Aorta (tissue), 5 donors: ENCODE results near the gene CDH23. TPM values are rescaled to one million over a fixed set of nuclear protein-coding genes. Genes with fewer than 3 reads are reported as not detected.

Experiments
- ATAC-seq: fragments of 200-7000 bp; cut with Tn5 transposase; one replicate; pipeline ENCODE4 v1.9.1; 2022; ENCODE audit warnings: moderate library complexity; ENCODE audit not compliant: low FRiP score
- DNase-seq, 2 donors: peaks; one replicate each; pipeline ENCODE4 v3.0.0-alpha.2; 2020
- H3K27ac ChIP-seq, 2 donors: one replicate each; pipeline ENCODE4 v1.5.1; 2013; ENCODE audit warnings: low read length in 2 of 2, mild to moderate bottlenecking in 2 of 2, moderate library complexity in 2 of 2, control low read depth in 1 of 2, inconsistent platforms in 1 of 2, low read depth in 1 of 2
- H3K27me3 ChIP-seq, 2 donors: one replicate each; pipeline ENCODE4 v1.6.1; 2013; ENCODE audit warnings: control low read depth in 1 of 2, low read length in 1 of 2, mild to moderate bottlenecking in 1 of 2, moderate library complexity in 1 of 2; ENCODE audit not compliant: insufficient read depth in 2 of 2, control insufficient read depth in 1 of 2
- H3K36me3 ChIP-seq, 2 donors: one replicate each; pipeline ENCODE4 v1.6.1; 2013; ENCODE audit warnings: control low read depth in 1 of 2, low read length in 1 of 2, mild to moderate bottlenecking in 1 of 2; ENCODE audit not compliant: insufficient read depth in 2 of 2, control insufficient read depth in 1 of 2
- H3K4me1 ChIP-seq, 2 donors: one replicate each; pipeline ENCODE4 v1.6.1; 2013; ENCODE audit warnings: low read length in 2 of 2, control low read depth in 1 of 2, mild to moderate bottlenecking in 1 of 2, moderate library complexity in 1 of 2; ENCODE audit not compliant: insufficient read depth in 2 of 2, control insufficient read depth in 1 of 2
- H3K4me3 ChIP-seq, 2 donors: one replicate each; pipeline ENCODE4 v1.5.1; 2013; ENCODE audit warnings: low read length in 2 of 2, control low read depth in 1 of 2, mild to moderate bottlenecking in 1 of 2
- H3K9me3 ChIP-seq: one replicate; pipeline ENCODE4 v1.6.1; 2013; ENCODE audit warnings: mild to moderate bottlenecking, low read length; ENCODE audit not compliant: control insufficient read depth
- WGBS, 2 donors: extraction: QIAGEN DNeasy Blood & Tissue Kit; methylation state at CpG; one replicate each; pipeline ENCODE4 v1.1.7; 2013; 5-methylcytosine and 5-hydroxymethylcytosine counted together
- intact Hi-C, 2 donors: fragments of 100-400 bp; cut with DNase I; formaldehyde crosslinking; loops; one replicate each; pipeline versions ENCODE4 v1.14.2 to v1.15.0; 2022
- polyA plus RNA-seq, 2 donors: library from polyadenylated mRNA; stranded (reverse); fragments of 200-250 nt; gene quantifications; one replicate each; pipeline ENCODE4 v1.2.3, GENCODE V29; 2013
- total RNA-seq, 2 donors: library from RNA; stranded (reverse); fragmentation: NEBNext Ultra II Directional; extraction: Animal tissue kit (Norgen Biotek cat#: 25700); gene quantifications; one replicate each; pipeline ENCODE4 v1.2.1, GENCODE V29; 2021
- donor health status: healthy with polysubstance abuse.
- donor health status: Bipolar disorder and iron deficiency.
- donor health status: DM: no; HTN: no; CAD: no.
- donor health status: DM: no; HTN: no; CAD: no.
- donor health status: DM: yes; HTN: yes; CAD: no.

Gene CDH23
- total and polyA plus RNA-seq, 4 donors: 0.50 to 16.6 (median 7.3) TPM

DNA sequence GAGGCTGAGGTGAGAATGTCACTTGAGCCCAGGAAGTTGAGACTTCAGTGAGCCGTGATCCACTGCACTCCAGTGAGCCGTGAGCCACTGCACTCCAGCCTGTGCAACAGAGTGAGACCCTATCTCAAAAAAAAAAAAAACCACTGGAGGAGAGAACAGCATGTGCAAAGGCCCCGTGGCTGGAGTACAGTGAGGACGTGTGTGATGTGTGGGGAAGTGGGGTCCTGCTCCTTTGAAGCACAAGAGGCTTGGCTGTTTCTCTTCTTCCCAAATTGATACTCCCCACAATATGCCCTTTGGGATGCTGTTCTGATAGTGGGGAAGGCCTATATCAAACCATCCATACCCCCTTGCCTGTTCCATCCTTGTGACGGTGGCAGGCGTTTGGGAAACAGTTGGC, 254.7 kb downstream of the CDH23 start:
- Histone ChIP-seq H3K27me3 (no peaks in the 10 kb centered on the region), H3K4me3 (no peak overlapping the region), H3K4me1 (no peaks in the 10 kb centered on the region), H3K36me3 (no peaks in the 10 kb centered on the region), H3K27ac (no peak overlapping the region), H3K9me3 (no peaks in the 10 kb centered on the region)
- ATAC-seq (no peak), DNase-seq (no peak)
- 95 to 96% methylated on average over 6 of the region's 6 CpGs for WGBS, 2 donors
- intact Hi-C loops: no loop called here

DNA sequence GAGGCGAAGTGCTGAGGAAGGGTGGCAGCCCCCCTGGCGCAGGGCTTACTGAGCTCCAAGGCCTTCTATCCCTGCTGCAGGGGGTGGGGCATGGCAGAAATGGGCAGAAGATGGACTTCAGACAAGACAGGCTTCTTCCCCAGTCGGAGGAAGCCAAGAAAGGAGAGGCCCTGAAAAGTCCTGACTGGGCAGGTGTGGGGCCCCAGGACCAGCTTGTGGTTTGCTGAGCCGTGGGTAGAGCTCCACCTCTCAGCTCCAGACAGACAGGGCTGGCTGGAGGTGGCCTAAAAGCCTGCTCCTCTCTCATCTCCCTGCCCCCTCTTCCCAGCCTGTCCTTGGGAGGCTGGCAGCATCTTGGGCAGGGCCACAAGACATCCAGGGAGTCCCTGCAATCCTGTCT, 255.2 kb downstream of the CDH23 start:
- intact Hi-C loops: no loop called here
- Histone ChIP-seq H3K27ac (no peak overlapping the region), H3K4me3 (no peak overlapping the region), H3K4me1 (no peaks in the 10 kb centered on the region), H3K27me3 (no peaks in the 10 kb centered on the region), H3K9me3 (no peaks in the 10 kb centered on the region), H3K36me3 (no peaks in the 10 kb centered on the region)
- ATAC-seq (no peak), DNase-seq (no peak)
- 90 to 92% methylated on average over 4 of the region's 4 CpGs for WGBS, 2 donors

GRCh38 chr10:71653044-71653443, 256.3 kb downstream of the CDH23 start:
- intact Hi-C loops: no loop called here
- H3K36me3 ChIP-seq: no peaks in the 10 kb centered on the region
- 83 to 91% methylated on average over 1 of the region's 1 CpG for WGBS, 2 donors
- ATAC-seq (no peak), DNase-seq (no peak)
- H3K4me3 ChIP-seq: no peak overlapping the region
- no peaks in the 10 kb centered on the region for H3K27me3 ChIP-seq
- no peaks in the 10 kb centered on the region for H3K4me1 ChIP-seq
- H3K27ac ChIP-seq: no peak overlapping the region
- H3K9me3 ChIP-seq: no peaks in the 10 kb centered on the region

DNA sequence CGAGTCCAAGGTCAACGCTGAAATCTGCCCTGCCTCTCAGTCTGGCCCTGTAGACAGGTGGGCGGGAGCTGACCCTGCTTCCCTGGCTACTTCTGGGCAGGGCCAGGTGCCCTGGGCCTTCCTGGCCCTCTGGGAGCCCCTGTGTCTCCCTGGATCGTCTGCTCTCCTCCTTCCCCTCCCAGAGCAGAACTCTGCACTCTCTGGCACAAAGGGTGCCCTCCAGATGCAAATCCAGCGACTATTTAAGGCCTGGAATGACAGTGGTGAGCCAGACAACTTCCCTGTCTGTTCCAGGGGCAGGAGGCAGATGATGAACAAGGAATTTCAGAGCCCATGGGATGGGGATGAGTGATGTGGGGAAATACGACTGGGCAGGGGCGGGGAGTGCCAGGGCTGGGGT, 259.5 kb downstream of the CDH23 start:
- Histone ChIP-seq H3K4me1 (no peaks in the 10 kb centered on the region), H3K27ac (no peak overlapping the region), H3K9me3 (no peaks in the 10 kb centered on the region), H3K36me3 (no peaks in the 10 kb centered on the region), H3K27me3 (no peaks in the 10 kb centered on the region), H3K4me3 (no peak overlapping the region)
- DNase-seq (no peak), ATAC-seq (no peak)
- intact Hi-C loops: no loop called here
- WGBS, 2 donors: 83 to 87% methylated on average over 7 of the region's 7 CpGs

DNA sequence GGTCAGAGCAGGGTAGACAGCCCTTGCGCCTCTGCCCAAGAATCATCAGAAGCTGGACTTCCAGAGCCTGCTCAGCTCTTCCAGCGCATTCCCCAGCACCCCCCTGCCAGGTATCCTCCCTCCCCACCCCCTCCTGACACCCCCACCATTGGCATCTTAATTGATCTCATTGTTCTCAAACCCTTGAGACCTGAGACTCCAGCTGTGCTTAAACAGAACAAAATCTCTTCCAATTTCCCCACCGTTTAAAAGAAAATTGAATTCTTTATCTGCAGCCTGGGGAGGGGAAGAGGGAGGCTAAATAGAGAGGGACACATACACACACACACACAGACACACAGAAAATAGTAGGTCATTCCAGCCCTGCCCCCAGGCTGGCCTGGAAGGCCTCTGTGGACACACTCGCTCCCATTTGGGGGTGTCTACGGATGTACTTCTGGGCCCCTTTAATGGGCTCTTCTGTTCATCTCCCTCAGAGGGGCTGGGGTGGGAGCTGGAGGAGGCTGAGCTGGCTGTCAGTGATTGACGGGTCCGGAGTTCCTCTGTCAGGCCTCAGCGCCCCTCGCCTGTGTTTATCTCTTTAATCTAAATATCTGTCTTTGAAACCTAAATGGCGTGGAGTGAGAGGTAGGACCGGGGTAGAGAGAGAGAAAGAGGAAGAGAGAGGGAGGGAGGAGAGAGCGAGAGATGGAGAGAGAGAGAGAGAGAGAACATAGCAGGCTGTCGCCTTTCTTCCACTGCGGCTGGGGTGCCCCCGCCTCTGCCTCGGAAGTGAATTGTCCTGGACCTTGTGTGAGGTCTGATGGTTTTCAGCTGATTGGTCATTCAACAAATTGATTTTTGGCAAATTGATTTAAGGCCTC, 261.1 kb downstream of the CDH23 start:
- DNase-seq (no peak), ATAC-seq (no peak)
- 89 to 90% methylated on average over 15 to 16 of the region's 16 CpGs for WGBS, 2 donors
- intact Hi-C loops: no loop called here
- no peaks in the 10 kb centered on the region for H3K36me3 ChIP-seq
- no peaks in the 10 kb centered on the region for H3K9me3 ChIP-seq
- no peaks in the 10 kb centered on the region for H3K27me3 ChIP-seq
- no peaks in the 10 kb centered on the region for H3K4me1 ChIP-seq
- H3K27ac ChIP-seq: no peak overlapping the region
- H3K4me3 ChIP-seq: no peak overlapping the region

- ATAC-seq (no peak), DNase-seq (no peak)
- Histone ChIP-seq H3K27me3 (no peaks in the 10 kb centered on the region), H3K27ac (no peak overlapping the region), H3K4me3 (no peak overlapping the region), H3K36me3 (no peaks in the 10 kb centered on the region), H3K9me3 (no peaks in the 10 kb centered on the region), H3K4me1 (no peaks in the 10 kb centered on the region)
- intact Hi-C loops: no loop called here
- WGBS, 2 donors: 89% methylated on average over 8 of the region's 8 CpGs
Measured at GRCh38 chr10:71658467-71658745, 261.7 kb downstream of the CDH23 start.

GRCh38 chr10:71659111-71659634, 262.5 kb downstream of the CDH23 start:
- 83 to 89% methylated on average over 5 of the region's 5 CpGs for WGBS, 2 donors
- no peaks in the 10 kb centered on the region for H3K4me1 ChIP-seq
- ATAC-seq (no peak), DNase-seq (no peak)
- no peaks in the 10 kb centered on the region for H3K27me3 ChIP-seq
- no peaks in the 10 kb centered on the region for H3K36me3 ChIP-seq
- H3K4me3 ChIP-seq: no peak overlapping the region
- no peaks in the 10 kb centered on the region for H3K9me3 ChIP-seq
- intact Hi-C loops: no loop called here
- H3K27ac ChIP-seq: no peak overlapping the region

- Histone ChIP-seq H3K27ac (no peak overlapping the region), H3K27me3 (no peaks in the 10 kb centered on the region), H3K4me1 (no peaks in the 10 kb centered on the region), H3K36me3 (no peaks in the 10 kb centered on the region), H3K9me3 (no peaks in the 10 kb centered on the region), H3K4me3 (no peak overlapping the region)
- DNase-seq (no peak), ATAC-seq (no peak)
- WGBS, 2 donors: 79 to 83% methylated on average over 10 of the region's 10 CpGs
- intact Hi-C loops: no loop called here
Measured at GRCh38 chr10:71659737-71660136, 263.0 kb downstream of the CDH23 start.

- Histone ChIP-seq H3K27ac (no peak overlapping the region), H3K9me3 (no peaks in the 10 kb centered on the region), H3K4me1 (no peaks in the 10 kb centered on the region), H3K4me3 (no peak overlapping the region), H3K27me3 (no peaks in the 10 kb centered on the region), H3K36me3 (no peaks in the 10 kb centered on the region)
- 93 to 97% methylated on average over 4 of the region's 4 CpGs for WGBS, 2 donors
- intact Hi-C loops: no loop called here
- DNase-seq (no peak), ATAC-seq (no peak)
Measured at GRCh38 chr10:71660313-71660712, 263.6 kb downstream of the CDH23 start.
